ENCODE results near the gene RELL2. TPM values are rescaled to one million over a fixed set of nuclear protein-coding genes. Genes with fewer than 3 reads are reported as not detected.
A peak's percentile ranks its signal among the peaks of the same experiment; 100 is the strongest.

RELL2 gene
- total RNA-seq, 1 experiment from 2014 or later = 12.6 TPM

GRCh38 chr5:141633871-141634561 lies 2.8 kb upstream of the RELL2 start:
- Mint-ChIP-seq H3K36me3 (ENCODE audit: insufficient read depth, unreplicated experiment) (peaks cover 37% of the 10 kb centered on the region), H3K27me3 (ENCODE audit: unreplicated experiment) (no peaks in the 10 kb centered on the region), H3K9me3 (ENCODE audit: low read depth, unreplicated experiment) (no peaks in the 10 kb centered on the region), H3K27ac (ENCODE audit: unreplicated experiment) (no peak overlapping the region), H3K4me1 (ENCODE audit: low read depth, unreplicated experiment) (peaks cover 22% of the 10 kb centered on the region), H3K4me3 (ENCODE audit: low read depth, unreplicated experiment) (no peak overlapping the region)
- DNase-seq = no peak
- TF ChIP-seq CTCF (IDR thresholded peaks at IDR 0.05; ENCODE audit: unreplicated experiment) = no peak
- intact Hi-C loops (cut with micrococcal nuclease; ENCODE audit: unreplicated experiment) = no loop called here
- CTCF ChIA-PET = no interaction called here
- TSS peak; percentile 6 for BruUV-seq (replicated peaks)

GRCh38 chr5:141634720-141635119 lies 2.1 kb upstream of the RELL2 start:
- H3K27ac Mint-ChIP-seq (ENCODE audit: unreplicated experiment) = no peak overlapping the region

DNA sequence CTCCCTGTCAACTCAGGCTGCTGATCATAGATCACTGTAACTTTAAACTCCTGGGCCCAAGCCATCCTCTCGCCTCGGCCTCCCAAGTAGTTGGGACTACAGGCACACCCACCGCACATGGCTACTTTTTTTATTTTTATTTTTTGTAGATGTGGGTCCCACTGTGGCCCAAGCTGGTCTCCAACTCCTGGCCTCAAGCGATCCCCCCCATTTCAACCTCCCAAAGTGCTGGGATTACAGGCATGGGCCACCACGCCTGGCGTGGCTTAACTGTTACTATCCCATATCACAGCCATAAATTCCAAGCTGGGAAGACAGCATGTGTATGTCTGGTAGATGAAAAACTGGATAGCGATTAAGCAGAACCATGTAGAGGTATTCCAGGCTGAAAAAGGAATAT lies 1.2 kb upstream of the RELL2 start:
- TF ChIP-seq CTCF (IDR thresholded peaks at IDR 0.05; ENCODE audit: unreplicated experiment) = no peak
- no peak for DNase-seq
- peaks cover 22% of the 10 kb centered on the region for H3K4me1 Mint-ChIP-seq (ENCODE audit: low read depth, unreplicated experiment)
- intact Hi-C loops (cut with micrococcal nuclease; ENCODE audit: unreplicated experiment) = no loop called here
- CTCF ChIA-PET = interaction anchor here (1.4 to 2.2 kb wide), 3 partner anchors 16 to 60 kb away, joined by 3 to 25 read pairs (median 23); partner anchors contain the start of gene DIAPH1
- H3K27ac Mint-ChIP-seq (ENCODE audit: unreplicated experiment) = peak overlapping the region; percentile 37
- H3K4me3 Mint-ChIP-seq (ENCODE audit: low read depth, unreplicated experiment) = peak overlapping the region; percentile 79
- no TSS peak for BruUV-seq (replicated peaks)
- H3K27me3 Mint-ChIP-seq (ENCODE audit: unreplicated experiment) = no peaks in the 10 kb centered on the region
- peaks cover 40% of the 10 kb centered on the region for H3K36me3 Mint-ChIP-seq (ENCODE audit: insufficient read depth, unreplicated experiment)
- H3K9me3 Mint-ChIP-seq (ENCODE audit: low read depth, unreplicated experiment) = no peaks in the 10 kb centered on the region

More at GRCh38 chr5:141634720-141635119, 2.1 kb upstream of the RELL2 start:
- no peak for TF ChIP-seq CTCF (IDR thresholded peaks at IDR 0.05; ENCODE audit: unreplicated experiment)
- H3K27me3 Mint-ChIP-seq (ENCODE audit: unreplicated experiment) = no peaks in the 10 kb centered on the region
- H3K9me3 Mint-ChIP-seq (ENCODE audit: low read depth, unreplicated experiment) = no peaks in the 10 kb centered on the region
- peaks cover 37% of the 10 kb centered on the region for H3K36me3 Mint-ChIP-seq (ENCODE audit: insufficient read depth, unreplicated experiment)
- CTCF ChIA-PET = no interaction called here
- BruUV-seq (replicated peaks) = no TSS peak
- intact Hi-C loops (cut with micrococcal nuclease; ENCODE audit: unreplicated experiment) = no loop called here
- DNase-seq = no peak
- no peak overlapping the region for H3K4me3 Mint-ChIP-seq (ENCODE audit: low read depth, unreplicated experiment)
- H3K4me1 Mint-ChIP-seq (ENCODE audit: low read depth, unreplicated experiment) = peaks cover 22% of the 10 kb centered on the region

GRCh38 chr5:141636106-141636412 lies 738 bp upstream of the RELL2 start:
- Mint-ChIP-seq H3K36me3 (ENCODE audit: insufficient read depth, unreplicated experiment) (peaks cover 44% of the 10 kb centered on the region), H3K9me3 (ENCODE audit: low read depth, unreplicated experiment) (no peaks in the 10 kb centered on the region), H3K4me1 (ENCODE audit: low read depth, unreplicated experiment) (peaks cover 23% of the 10 kb centered on the region), H3K27ac (ENCODE audit: unreplicated experiment) (peak overlapping the region; percentile 37), H3K4me3 (ENCODE audit: low read depth, unreplicated experiment) (peak overlapping the region; percentile 79), H3K27me3 (ENCODE audit: unreplicated experiment) (no peaks in the 10 kb centered on the region)
- TF ChIP-seq CTCF (IDR thresholded peaks at IDR 0.05; ENCODE audit: unreplicated experiment) = no peak
- CTCF ChIA-PET = interaction anchor here (0.6 to 2.2 kb wide), 6 partner anchors 14 to 313 kb away, joined by 3 to 25 read pairs (median 4); partner anchors contain the start of gene DIAPH1
- no TSS peak for BruUV-seq (replicated peaks)
- DNase-seq = no peak
- intact Hi-C loops (cut with micrococcal nuclease; ENCODE audit: unreplicated experiment) = no loop called here
